Tibial nerve (tissue), 4 donors: ENCODE results near the gene ALDOA. TPM values are rescaled to one million over a fixed set of nuclear protein-coding genes. Genes with fewer than 3 reads are reported as not detected.

Source experiments
- DNase-seq, 2 donors: peaks; one replicate each; pipeline ENCODE4 v3.0.0-alpha.2; 2019; ENCODE audit warnings: low spot score in 2 of 2
- H3K27ac ChIP-seq, 4 donors: fragments of 200-600 bp; sonication (generic) in 3 of 4; one replicate each; pipeline ENCODE4 v1.5.1; 2017 to 2019; ENCODE audit warnings: mild to moderate bottlenecking in 1 of 4
- H3K27me3 ChIP-seq, 2 donors: fragments of 200-600 bp; sonication (generic) in 1 of 2; one replicate each; pipeline versions ENCODE4 v1.5.1 to v1.6.0; 2017 to 2019
- H3K36me3 ChIP-seq, 3 donors: fragments of 200-600 bp; sonication (generic); one replicate each; pipeline ENCODE4 v1.5.1; 2018 to 2019
- H3K4me1 ChIP-seq, 4 donors: fragments of 200-600 bp; sonication (generic) in 3 of 4; one replicate each; pipeline ENCODE4 v1.5.1; 2017 to 2019
- H3K4me3 ChIP-seq, 4 donors: fragments of 200-600 bp; sonication (generic) in 3 of 4; one replicate each; pipeline ENCODE4 v1.5.1; 2017 to 2019; ENCODE audit warnings: mild to moderate bottlenecking in 1 of 4, moderate library complexity in 1 of 4
- H3K9me3 ChIP-seq, 4 donors: fragments of 200-600 bp; sonication (generic) in 3 of 4; one replicate each; pipeline ENCODE4 v1.5.1; 2017 to 2019
- EP300 ChIP-seq, 2 donors: sonication (generic); formaldehyde crosslinking; IDR thresholded peaks; one replicate each; pipeline ENCODE4 v1.6.1; 2017; ENCODE audit warnings: antibody characterized with exemption in 2 of 2, mild to moderate bottlenecking in 1 of 2
- POLR2A ChIP-seq, 2 donors: fragments of 450-650 bp; IDR thresholded peaks; one replicate each; pipeline ENCODE4 v1.6.1; 2017; ENCODE audit warnings: antibody characterized with exemption in 2 of 2, mild to moderate bottlenecking in 2 of 2, moderate library complexity in 2 of 2
- WGBS, 2 donors: methylation state at CpG; one replicate each; pipeline ENCODE4 v1.1.5; 2018; 5-methylcytosine and 5-hydroxymethylcytosine counted together
- total RNA-seq, 4 donors: library from RNA; depleted of rRNA; stranded (reverse); fragments of >200 nt; gene quantifications; one replicate each; pipeline ENCODE4 v1.1.0, GENCODE V29; 2016
- TF ChIP-seq, protein P1 (sequence below), 5 experiments: fragments of 200-600 bp in 3 of 5; fragments of 450-650 bp in 2 of 5; sonication (generic) in 3 of 5; IDR thresholded peaks; one replicate each; pipeline ENCODE4 v1.5.1; 2016 to 2019; ENCODE audit warnings: antibody characterized with exemption in 5 of 5, mild to moderate bottlenecking in 3 of 5, moderate library complexity in 2 of 5

Gene ALDOA
- total RNA-seq, 4 donors from 2014 or later, result 474 to 649 (median 487) TPM

DNA sequence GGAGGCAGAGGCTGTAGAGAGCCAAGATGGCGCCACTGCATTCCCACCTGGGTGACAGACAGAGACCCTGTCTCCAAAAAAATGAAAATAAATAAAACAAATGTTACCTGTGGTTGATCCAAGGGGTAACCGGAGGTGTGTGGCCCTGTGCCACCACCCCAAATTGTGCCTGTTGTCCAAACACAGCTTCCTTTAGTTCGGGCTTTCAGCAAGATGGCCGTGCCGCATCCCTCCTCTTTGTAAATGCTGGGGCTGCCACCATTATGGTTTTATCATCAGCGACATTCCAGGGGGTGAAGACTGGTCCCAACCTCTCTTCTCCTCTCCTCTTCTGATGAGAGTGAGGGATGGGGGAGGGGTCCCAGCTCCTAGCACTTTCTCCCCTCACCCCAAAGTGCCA lies 42.7 kb upstream of the ALDOA start, which contains the start of gene C16orf92:
TSS of gene C16orf92 (plus strand) at position 312 of the 400 bp plus-strand sequence. CDS start 143 bp downstream, outside the sequence.
- WGBS, 2 donors, result 89 to 92% methylated on average over 6 of the region's 6 CpGs

DNA sequence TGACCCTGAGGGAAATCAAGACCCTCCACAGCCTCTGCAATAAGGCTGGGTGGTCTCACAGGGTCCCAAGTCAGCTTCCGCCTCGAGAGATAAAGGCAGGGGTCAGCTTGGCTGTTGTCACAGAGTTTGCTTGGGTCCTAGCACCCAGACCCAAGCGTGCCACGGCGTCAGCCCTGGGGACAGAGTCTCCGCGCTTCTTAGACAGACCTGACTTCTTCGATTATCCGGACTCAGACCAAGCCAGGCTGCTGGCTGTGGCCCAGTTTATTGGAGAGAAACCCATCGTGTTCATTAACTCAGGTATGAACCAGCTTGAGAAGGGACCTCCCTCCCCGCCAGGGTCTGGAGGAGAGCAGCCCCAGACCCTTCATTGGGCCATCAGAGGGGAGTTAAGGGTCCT lies 42.0 kb upstream of the ALDOA start:
- WGBS, 2 donors, result 83 to 84% methylated on average over 9 to 11 of the region's 11 CpGs

More for the DNA sequence above, 42.7 kb upstream of the ALDOA start, which contains the start of gene C16orf92:
- Histone ChIP-seq H3K36me3 (no peaks in the 10 kb centered on the region), H3K27ac (no peak within 1 kb of the TSS), H3K27me3 (peaks cover 0 to 28% of the 10 kb centered on the region in 2 donors), H3K4me3 (no peak within 1 kb of the TSS), H3K4me1 (peaks cover 0 to 9% (median 8%) of the 10 kb centered on the region in 4 donors), H3K9me3 (no peaks in the 10 kb centered on the region)
- TF ChIP-seq, protein P1, sequence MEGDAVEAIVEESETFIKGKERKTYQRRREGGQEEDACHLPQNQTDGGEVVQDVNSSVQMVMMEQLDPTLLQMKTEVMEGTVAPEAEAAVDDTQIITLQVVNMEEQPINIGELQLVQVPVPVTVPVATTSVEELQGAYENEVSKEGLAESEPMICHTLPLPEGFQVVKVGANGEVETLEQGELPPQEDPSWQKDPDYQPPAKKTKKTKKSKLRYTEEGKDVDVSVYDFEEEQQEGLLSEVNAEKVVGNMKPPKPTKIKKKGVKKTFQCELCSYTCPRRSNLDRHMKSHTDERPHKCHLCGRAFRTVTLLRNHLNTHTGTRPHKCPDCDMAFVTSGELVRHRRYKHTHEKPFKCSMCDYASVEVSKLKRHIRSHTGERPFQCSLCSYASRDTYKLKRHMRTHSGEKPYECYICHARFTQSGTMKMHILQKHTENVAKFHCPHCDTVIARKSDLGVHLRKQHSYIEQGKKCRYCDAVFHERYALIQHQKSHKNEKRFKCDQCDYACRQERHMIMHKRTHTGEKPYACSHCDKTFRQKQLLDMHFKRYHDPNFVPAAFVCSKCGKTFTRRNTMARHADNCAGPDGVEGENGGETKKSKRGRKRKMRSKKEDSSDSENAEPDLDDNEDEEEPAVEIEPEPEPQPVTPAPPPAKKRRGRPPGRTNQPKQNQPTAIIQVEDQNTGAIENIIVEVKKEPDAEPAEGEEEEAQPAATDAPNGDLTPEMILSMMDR (IDR thresholded peaks at IDR 0.05), result no peak
- TF ChIP-seq POLR2A (IDR thresholded peaks at IDR 0.05) (no peak), EP300 (IDR thresholded peaks at IDR 0.05) (no peak)
- DNase-seq, result no peak

DNA sequence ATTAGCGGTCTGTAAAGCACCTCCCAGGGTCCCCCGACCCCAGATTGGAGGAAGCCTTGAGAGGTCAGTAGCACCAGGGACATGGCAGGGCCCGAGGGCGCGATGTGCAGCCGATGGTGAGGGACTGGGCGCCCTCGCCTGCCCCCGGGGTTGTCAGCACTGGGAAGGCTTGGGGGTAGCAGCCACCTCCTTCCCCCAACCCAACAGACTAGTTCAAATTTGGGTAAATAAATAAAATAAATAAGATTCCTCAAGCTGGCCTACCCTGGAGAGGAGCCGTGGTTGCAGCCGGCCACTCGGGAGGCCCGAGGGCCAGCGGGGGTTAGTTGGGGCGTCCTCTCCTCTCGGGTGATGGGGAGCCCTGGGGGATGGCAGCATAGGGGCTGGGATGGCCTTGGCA lies 41.1 kb upstream of the ALDOA start:
- no peaks in the 10 kb centered on the region for H3K36me3 ChIP-seq
- DNase-seq, result no peak

More for the DNA sequence above, 42.0 kb upstream of the ALDOA start:
- no peaks in the 10 kb centered on the region for H3K36me3 ChIP-seq
- H3K27me3 ChIP-seq, result peaks cover 0 to 35% of the 10 kb centered on the region in 2 donors
- no peak overlapping the region for H3K27ac ChIP-seq
- no peak for DNase-seq
- H3K4me3 ChIP-seq, result no peak overlapping the region
- TF ChIP-seq, protein P1 (IDR thresholded peaks at IDR 0.05), result no peak
- TF ChIP-seq POLR2A (IDR thresholded peaks at IDR 0.05) (no peak), EP300 (IDR thresholded peaks at IDR 0.05) (no peak)
- peaks cover 0 to 9% (median 8%) of the 10 kb centered on the region in 4 donors for H3K4me1 ChIP-seq
- no peaks in the 10 kb centered on the region for H3K9me3 ChIP-seq

DNA sequence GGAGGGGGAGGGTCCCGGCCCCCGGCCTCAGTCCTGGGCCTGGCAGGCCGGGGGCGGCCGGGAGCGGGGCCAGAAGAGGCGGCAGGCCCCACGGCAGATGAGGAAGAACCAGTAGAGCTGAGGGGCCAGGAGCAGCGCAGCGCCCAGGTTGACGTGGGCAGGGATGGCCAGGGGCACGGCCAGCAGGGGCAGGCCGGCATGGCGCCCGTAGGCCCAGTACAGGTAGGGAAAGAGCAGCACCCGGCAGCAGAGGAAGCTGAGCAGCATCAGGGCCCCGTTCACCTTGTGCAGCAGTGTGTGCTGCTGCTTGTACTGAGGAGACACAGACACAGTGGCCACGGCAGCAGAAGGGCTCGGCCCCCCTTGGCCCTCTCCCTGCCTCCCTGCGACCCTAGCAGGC lies 40.4 kb upstream of the ALDOA start:
- WGBS, 2 donors, result 63 to 65% methylated on average over 20 of the region's 20 CpGs
- H3K4me3 ChIP-seq, result no peak overlapping the region
- no peak for DNase-seq
- H3K4me1 ChIP-seq, result peaks cover 0 to 9% (median 8%) of the 10 kb centered on the region in 4 donors
- peaks cover 0 to 50% of the 10 kb centered on the region in 2 donors for H3K27me3 ChIP-seq
- TF ChIP-seq EP300 (IDR thresholded peaks at IDR 0.05) (no peak), POLR2A (IDR thresholded peaks at IDR 0.05) (no peak)
- TF ChIP-seq, protein P1 (IDR thresholded peaks at IDR 0.05), result no peak
- H3K36me3 ChIP-seq, result no peaks in the 10 kb centered on the region
- H3K9me3 ChIP-seq, result no peaks in the 10 kb centered on the region
- no peak overlapping the region for H3K27ac ChIP-seq

More for the DNA sequence above, 41.1 kb upstream of the ALDOA start:
- TF ChIP-seq, protein P1 (IDR thresholded peaks at IDR 0.05), result no peak
- TF ChIP-seq POLR2A (IDR thresholded peaks at IDR 0.05) (no peak), EP300 (IDR thresholded peaks at IDR 0.05) (no peak)
- Histone ChIP-seq H3K9me3 (no peaks in the 10 kb centered on the region), H3K4me3 (no peak overlapping the region), H3K27me3 (peaks cover 0 to 43% of the 10 kb centered on the region in 2 donors), H3K27ac (no peak overlapping the region), H3K4me1 (peaks cover 0 to 9% (median 8%) of the 10 kb centered on the region in 4 donors)
- 65 to 74% methylated on average over 16 of the region's 16 CpGs for WGBS, 2 donors

DNA sequence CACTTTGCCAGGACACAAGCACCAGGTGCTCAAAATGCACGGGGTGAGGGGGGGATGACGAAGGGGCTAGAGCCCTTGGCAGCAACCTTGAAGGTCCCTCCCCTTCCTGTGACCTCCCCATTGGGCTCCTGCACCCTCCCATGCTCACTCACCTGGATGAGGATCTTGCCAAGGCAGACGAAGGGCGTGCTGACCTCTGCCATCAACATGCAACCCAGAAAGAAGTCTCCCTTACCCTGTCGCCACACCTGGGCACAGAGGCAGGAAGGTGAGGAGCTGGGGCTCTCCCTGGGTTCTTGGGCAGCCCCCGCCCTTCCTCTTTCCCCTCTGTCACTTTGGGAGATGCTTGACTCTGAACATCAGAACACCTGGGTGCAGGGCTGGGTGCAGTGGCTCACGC lies 40.0 kb upstream of the ALDOA start:
- no peak for DNase-seq
- H3K27ac ChIP-seq, result no peak overlapping the region
- no peaks in the 10 kb centered on the region for H3K36me3 ChIP-seq
- TF ChIP-seq POLR2A (IDR thresholded peaks at IDR 0.05) (no peak), EP300 (IDR thresholded peaks at IDR 0.05) (no peak)
- TF ChIP-seq, protein P1 (IDR thresholded peaks at IDR 0.05), result no peak
- no peak overlapping the region for H3K4me3 ChIP-seq
- H3K4me1 ChIP-seq, result peaks cover 0 to 9% (median 8%) of the 10 kb centered on the region in 4 donors
- H3K9me3 ChIP-seq, result no peaks in the 10 kb centered on the region
- WGBS, 2 donors, result 71 to 83% methylated on average over 6 to 7 of the region's 7 CpGs
- peaks cover 0 to 55% of the 10 kb centered on the region in 2 donors for H3K27me3 ChIP-seq
